NCI-H69 (cell line): ENCODE measurements around the gene ANGPT4.
"Not testable (repeated sequence)": the region's sequence is repeated elsewhere in the genome, so short reads cannot be mapped to it uniquely, and the experiment has no call there.

Experiments used
- DNase-seq: peaks from one replicate; lab custom pipeline; 2025; lab: John Stamatoyannopoulos, UW

Gene ANGPT4

DNA sequence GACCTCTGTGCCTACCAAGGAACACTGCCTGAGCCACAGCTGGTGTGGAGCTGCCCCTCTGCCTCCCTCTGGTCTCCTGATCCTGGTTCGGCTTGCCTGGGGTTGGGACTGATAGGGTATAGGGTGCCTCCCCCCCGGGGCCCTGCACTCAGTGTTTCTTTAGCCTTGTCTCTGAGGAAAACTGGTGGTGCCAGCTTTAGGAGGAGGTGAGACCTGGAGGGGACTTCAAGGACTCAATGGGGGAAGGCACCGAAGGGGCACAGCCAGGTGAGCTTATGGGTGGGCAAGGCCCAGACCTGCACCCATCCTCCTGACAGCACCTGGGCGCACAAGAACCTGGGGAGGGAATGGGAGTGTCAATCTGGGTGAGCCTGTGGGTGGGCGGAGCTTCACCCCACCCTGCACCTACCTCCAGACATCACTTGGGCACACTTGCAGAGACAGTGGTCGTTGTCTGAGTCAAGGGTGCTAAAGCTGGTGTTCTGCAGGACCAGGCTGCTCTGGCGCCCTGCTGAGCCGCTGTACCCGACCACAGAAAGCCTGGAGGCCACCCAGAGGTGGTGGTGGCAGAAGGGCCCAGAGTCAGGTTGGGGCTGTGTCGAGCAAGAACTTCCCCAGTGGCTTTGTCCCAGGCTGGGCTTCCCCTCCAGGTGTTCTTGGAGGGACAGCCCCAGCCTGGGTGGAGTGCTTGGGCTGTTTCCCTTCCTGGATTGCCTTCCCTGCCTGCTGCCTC, 42.1 kb downstream of the ANGPT4 start:
- DNase-seq = peak; percentile 34

- DNase-seq = no peak
Measured at GRCh38 chr20:872855-873520, 43.1 kb downstream of the ANGPT4 start.

DNA sequence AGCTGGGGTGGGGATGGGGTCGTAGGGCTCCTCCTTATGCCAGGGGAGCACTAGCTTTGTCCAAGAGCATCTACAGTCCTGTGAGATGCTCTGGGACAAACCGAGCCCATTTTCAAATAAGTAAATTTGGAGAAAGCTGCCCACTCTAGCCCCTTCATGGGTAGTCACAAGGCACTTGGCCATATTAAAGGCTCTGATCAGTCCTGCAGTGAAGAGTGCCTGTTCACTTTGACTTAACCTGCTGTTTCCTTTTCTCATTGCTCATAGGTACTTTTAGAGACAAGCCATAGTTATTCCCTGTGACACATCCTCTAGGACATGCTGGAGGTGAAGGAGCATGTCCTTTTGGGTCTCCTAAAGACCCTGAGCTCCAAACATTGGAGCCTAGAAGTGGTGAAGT, 44.2 kb downstream of the ANGPT4 start:
- DNase-seq = no peak

DNA sequence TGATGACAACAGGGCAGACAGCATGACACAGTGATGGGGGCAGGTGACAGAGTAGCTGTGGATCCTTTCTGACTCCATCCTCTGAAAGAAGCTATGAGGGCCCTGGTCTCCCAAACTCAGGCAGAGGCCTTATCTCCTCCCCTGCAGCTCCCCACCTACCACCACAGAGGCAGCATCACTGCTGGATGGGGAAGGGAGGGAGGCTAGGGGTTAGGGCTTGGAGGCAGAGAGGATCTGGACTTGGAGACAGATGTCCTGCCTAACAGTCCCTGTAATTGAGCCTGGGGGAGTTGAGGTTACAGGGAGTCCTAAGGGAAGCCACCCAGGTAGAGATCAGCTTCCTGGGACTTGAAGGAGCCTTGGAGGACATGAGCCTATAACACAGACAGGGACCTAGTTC, 44.7 kb downstream of the ANGPT4 start:
- DNase-seq = no peak

GRCh38 chr20:870758-871157, 45.4 kb downstream of the ANGPT4 start:
- DNase-seq = no peak

DNA sequence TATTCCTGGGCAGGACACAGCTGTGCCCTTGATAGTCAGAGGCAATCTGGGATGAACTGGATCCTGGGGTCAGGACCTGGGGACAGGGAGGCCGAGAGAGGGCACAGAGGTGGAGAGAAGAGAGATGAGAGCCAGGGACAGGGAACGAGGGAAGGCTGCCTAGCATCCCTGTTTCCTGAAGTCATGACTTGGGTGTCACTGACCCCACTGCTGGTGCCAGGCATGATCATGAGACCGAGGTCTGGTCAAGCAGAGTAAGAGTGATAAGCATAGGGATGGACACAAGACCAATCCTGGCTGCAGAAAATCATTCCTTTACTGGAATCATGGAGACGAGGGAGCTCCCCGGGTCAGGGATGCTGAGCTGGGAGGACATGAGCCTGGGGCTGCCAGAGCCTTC, 46.5 kb downstream of the ANGPT4 start:
- DNase-seq = no peak

DNA sequence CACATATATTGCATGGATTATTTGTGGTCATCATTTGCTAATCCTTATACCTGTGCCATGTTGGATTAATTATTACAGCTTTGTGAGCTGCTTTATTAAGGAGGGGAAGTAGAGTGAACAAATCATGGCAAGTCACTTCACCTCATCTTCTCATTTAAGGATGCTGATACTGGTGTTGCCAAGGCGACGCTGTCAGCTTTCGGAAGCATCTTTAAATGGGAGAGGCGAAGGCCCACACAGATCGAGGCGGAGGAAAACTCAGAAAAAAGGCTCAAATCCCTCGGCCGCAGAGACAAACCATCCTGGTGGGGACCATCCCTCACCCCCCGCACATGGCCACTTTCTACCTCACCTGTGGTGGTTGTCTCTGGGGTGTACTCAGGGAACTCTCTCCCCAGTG, 47.9 kb downstream of the ANGPT4 start:
- DNase-seq = no peak

DNA sequence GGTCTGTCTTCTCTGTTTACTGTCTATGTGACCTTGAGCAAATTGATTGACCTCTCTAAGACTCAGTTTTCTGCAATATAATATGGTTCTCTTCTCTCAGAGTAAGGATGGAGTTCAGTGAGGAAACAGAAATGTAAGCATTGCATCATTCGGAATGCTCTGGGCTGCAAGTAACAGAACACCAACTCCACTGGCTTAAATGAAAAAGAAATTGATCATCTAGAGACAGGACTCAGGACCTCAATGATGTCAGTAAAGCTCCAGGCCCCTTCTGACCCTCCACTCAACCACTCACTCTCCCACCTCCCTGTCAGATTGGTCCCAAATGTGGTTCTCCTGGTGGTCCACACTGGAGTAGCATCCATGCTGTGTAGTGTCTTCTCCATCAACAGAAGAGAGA, 50.7 kb downstream of the ANGPT4 start:
- no peak for DNase-seq

GRCh38 chr20:860891-861290, 55.2 kb downstream of the ANGPT4 start:
- no peak for DNase-seq

- DNase-seq = no peak
Measured at GRCh38 chr20:859751-860231, 56.3 kb downstream of the ANGPT4 start.

- DNase-seq = no peak
Measured at GRCh38 chr20:858011-858410, 58.1 kb downstream of the ANGPT4 start.

- no peak for DNase-seq
Measured at GRCh38 chr20:856361-856775, 59.8 kb downstream of the ANGPT4 start.

DNA sequence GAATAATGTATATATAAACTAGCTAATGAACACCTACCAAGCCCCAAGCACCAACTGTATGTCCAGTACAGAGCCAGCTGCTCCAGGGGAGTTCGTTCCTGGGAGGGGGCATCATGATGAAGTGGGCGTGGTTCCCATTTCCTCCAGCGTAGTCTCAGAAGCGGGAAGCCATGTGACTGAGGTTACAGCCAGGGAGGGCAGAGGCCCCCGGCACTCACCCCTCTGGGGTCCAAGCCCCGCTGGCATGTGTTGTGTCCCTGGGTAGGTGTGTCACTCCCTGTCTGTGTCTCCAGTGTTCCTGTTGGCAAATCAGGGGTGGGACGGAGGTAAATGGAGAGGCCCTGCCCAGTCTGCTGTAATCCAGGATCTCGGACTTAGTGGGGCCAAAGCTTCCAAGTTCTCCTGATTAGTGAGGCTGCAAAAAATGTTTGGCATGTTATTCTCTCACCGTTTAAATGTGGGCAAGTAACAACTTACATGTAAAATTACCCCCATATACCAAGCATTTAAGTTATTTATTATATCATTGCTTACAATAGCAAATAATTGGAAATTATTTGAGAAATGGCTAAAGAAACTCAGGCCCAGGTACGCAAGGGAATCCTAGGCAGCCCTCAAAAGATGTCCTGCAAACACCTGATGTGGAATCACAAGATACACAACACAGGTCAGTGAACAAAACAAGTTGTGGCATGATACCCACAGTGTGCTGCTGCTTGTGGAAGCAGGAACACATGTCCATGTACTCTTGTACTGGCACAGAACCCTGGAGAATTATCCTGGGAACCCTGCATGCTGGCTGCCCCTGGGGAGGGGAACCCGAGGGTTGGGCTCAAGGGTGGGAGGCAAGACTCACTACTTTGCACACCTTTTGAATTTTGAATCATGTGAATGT, 60.4 kb downstream of the ANGPT4 start:
- DNase-seq = peak; percentile 10

GRCh38 chr20:854601-855000, 61.5 kb downstream of the ANGPT4 start:
- DNase-seq = no peak

DNA sequence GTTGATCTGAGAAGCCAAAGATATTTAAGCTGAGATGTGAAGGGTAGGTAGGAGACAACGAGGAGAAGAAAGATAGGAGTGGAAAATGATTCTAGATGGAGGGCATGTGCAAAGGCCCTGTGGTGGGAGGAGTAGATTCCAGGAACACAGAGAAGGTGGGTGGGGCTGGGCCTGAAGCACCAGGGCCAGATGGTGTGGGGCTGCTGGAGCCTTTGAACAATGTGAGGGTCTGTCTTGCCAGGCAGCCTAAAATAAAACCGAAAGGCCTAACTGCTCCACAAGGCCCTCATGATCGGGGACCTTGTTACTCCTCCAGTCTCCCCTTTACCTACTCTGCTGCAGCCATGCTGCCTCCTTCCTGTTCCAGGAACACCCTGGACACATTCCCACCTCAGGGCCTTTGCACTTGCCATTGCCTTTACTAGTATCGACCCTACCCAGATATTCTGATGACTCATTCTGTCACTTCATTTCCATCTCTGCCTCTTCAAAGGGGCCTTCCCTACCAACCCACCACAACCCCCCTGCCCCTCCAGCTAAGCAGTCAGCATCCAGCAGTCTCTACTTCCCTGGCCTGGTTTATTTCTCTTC, 62.6 kb downstream of the ANGPT4 start:
- no peak for DNase-seq

DNA sequence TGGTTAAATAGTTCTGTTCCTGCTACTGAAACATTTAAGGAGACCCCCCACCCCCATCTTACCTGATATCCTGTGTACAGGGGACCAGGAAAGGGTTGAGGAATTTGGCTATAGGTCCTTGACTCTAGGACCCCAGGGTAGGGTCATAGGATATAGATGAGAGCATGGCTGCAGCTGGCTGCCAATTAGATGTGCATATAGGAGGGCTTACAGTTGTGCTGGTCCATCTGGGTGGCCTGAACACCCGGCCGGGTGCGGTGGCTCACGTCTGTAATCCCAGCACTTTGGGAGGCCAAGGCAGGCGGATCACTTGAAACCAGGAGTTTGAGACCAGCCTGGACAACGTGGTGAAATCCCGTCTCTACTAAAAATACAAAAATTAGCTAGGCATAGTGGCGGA, 67.4 kb downstream of the ANGPT4 start:
- DNase-seq = not testable (repeated sequence)

DNA sequence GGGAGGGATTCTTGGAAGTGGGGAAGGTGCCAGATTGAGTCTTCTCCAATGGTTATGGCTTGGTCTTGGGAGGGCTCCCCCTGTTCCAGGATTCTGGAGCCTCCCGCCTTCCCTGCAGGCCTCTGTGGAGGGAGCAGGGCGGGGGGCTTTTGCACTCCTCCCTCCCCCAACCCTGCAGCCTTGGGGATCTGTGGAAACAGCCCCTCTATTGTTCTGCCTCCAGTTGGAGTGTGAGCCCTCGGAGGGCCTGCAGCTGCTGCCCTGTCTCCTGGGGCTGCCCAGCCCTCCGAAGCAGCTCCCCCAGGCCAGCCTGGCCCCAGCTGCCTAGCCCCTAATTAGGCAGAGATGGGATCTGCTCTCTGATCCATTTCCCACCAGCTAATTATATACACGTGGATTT, 67.9 kb downstream of the ANGPT4 start:
- peak; percentile 87 for DNase-seq

GRCh38 chr20:846894-847278, 69.2 kb downstream of the ANGPT4 start:
- DNase-seq = peak; percentile 41

DNA sequence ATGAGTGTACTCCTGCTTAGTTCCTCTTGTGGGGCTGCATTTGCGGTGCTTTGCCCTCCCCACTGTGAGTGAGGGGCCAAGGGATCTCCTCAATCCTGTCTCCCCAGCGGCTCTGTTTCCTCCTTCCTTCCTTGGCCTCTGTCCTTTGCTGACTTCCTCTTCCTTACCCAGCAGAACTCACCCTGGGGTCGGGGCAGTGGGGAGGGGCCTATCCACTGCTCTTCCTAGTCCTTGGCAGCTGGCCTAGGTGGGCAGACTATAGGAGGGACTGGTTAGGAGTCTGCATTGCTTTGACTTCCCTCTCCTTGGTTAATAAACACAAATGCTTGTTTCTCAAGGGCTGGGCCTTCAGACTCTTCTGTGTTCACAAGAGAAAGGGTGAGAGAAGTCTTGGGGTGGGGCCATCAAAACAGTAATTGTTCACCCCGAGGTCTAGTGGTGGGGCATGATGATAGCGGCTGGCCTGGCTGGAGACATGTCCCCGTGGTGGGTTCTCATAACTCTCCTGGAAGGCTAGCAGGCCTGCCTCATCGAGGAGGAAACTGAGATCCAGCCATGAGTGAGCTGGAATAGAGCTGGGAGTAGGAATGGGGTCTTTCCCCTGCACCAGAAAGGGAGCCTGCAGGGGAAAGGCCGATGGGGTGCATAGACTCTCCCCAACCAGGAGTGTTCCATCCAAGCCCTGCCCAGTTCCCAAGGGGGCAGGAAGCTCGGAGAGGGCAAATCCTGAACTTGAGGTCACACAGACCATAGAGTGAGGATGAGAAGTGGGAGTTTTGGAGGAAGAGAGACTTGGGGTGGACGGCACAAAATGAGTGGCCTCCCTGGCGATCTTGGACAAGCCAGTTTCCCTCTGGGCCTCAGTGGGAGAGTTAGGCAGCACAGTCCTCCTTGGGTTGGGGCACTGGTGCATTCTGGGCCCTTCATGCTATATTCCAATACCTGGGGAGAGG, 69.9 kb downstream of the ANGPT4 start:
- peak; percentile 51 for DNase-seq

- peak; percentile 39 for DNase-seq
Measured at GRCh38 chr20:845226-845868, 70.8 kb downstream of the ANGPT4 start.
